Myocyte (in vitro differentiated cells): Measurements from ENCODE around the gene TMEM130. TPM values are rescaled to one million over a fixed set of nuclear protein-coding genes. Genes with fewer than 3 reads are reported as not detected.
A peak's percentile ranks its signal among the peaks of the same experiment; 100 is the strongest.

Source experiments
- DNase-seq: peaks from one replicate; pipeline ENCODE4 v3.0.0-alpha.2; 2012; ENCODE audit warnings: low read depth
- polyA plus RNA-seq: library from polyadenylated mRNA; unstranded; fragments of >200 nt; gene quantifications from one replicate; pipeline ENCODE4 v1.2.1, GENCODE V29; 2012; ENCODE audit warnings: missing spikeins
- total RNA-seq: library from RNA; depleted of rRNA; stranded (reverse); fragments of >200 nt; gene quantifications from 2 replicates; pipeline ENCODE4 v1.2.3, GENCODE V29; 2014

The TMEM130 gene, protein sequence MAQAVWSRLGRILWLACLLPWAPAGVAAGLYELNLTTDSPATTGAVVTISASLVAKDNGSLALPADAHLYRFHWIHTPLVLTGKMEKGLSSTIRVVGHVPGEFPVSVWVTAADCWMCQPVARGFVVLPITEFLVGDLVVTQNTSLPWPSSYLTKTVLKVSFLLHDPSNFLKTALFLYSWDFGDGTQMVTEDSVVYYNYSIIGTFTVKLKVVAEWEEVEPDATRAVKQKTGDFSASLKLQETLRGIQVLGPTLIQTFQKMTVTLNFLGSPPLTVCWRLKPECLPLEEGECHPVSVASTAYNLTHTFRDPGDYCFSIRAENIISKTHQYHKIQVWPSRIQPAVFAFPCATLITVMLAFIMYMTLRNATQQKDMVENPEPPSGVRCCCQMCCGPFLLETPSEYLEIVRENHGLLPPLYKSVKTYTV
- total RNA-seq: 0.05 TPM in 1 of 2 replicates, not detected in the other
- 11.4 TPM for polyA plus RNA-seq

DNA sequence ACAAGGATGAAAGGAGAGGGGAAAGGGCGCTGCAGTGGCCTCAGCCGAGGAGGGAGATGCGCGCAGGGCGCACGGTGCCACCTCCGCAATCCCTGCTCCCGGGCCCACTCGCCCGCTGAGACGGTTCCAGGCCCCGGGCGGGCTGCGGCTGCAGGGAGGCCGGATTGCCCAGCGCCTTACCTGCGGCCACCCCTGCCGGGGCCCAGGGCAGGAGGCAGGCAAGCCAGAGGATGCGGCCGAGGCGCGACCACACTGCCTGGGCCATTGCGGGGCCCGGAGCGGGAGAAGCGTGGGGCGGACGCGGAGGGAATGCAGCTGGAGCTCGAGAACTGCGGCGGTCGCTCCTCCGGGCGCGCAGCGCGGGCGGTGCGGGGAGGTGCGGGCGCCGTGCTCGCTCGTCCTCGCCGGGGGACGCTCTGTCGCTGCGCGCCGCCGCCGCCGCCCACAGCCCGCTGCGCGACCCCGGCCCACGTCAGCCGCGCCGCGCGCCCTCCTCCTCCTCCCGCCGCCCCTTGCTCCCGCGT, at the start of gene TMEM130:
TMEM130 (minus strand) TSS at position 418 of the 524 bp plus-strand sequence; CDS start at position 265, 153 bp downstream.
- DNase-seq: no peak

DNA sequence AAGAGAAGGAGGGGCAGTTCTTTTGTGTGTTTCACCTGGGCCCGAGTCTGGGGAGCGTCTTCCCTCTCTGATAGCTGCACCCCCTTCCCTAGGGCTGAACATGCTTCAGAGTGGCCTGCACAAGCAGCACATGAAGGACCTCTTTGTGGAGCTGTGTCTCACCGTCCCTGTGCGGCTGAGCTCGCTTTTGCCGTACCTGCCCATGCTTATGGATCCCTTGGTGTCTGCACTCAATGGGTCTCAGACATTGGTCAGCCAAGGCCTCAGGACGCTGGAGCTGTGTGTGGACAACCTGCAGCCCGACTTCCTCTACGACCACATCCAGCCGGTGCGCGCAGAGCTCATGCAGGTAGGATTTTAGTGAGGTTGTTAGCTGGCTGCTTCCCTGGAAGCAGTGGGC, 47.5 kb upstream of the TMEM130 start:
- DNase-seq: no peak

DNA sequence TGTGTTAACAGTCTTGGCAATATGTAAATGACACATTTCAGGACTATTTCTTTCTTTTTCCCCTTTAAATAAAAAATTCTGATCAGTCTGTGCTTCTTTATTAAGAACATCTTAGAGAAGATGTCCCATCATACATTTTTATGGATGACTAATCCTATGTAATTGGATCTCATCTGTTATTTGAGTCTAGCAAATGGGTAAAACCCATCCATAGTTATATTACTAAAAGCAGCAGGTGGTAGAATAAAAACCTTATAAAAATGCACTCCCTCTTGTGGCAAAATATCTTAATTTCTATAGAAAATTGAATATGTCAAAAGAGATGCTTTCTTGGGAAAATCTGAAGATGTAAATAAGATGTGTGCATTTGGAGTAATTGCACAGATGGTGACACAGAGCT, 43.8 kb upstream of the TMEM130 start:
- no peak for DNase-seq

DNA sequence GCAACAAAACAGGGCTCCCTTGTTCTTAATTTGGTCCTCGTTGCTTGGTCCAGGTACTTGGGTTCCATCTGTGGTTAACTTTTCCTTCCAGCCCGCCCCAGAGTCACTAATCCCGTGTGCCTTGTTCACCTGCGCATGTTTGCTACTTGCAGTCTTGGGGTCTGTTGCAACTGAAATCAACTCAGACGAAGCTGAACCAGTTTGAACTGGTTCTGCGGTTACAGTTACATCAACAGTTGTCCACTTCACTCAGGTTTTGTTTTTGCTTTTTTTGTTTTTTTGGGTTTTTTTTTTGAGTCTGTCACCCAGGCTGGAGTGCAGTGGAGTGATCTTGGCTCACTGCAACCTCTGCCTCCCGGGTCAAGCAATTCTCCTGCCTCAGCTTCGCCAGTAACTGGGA, 43.2 kb upstream of the TMEM130 start:
- DNase-seq: no peak

DNA sequence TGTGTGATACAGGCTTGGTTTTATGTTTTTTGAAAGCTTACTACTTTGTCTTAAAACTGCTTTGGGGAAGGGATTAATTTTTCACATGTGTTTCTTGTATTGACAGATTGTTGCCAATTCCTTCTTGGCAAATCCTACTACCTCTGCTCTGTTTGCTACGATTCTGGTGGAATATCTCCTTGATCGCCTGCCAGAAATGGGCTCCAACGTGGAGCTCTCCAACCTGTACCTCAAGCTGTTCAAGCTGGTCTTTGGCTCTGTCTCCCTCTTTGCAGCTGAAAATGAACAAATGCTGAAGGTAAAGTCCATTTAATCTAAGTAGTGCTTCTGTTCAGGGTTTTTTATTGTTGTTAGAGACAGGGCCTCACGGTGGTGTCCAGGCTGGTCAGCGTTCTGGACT, 42.1 kb upstream of the TMEM130 start:
- no peak for DNase-seq

DNA sequence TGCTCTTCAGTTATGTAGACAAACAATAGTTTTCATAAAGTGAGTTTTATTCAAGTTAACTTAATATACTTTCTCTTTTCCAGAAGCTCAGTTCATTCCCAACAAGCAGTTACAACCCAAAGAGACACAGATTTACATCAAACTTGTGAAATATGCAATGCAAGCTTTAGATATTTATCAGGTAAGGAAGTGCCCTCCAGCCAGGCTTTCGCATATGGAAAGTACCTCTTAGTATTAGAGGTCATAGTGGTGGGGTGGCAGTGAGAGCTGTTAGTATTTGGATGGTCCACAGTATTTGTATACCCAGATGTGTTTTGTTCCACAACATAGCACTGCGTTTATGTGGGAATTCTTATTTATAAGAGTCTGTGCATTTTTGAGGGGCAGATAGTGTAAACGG, 40.6 kb upstream of the TMEM130 start:
- no peak for DNase-seq

DNA sequence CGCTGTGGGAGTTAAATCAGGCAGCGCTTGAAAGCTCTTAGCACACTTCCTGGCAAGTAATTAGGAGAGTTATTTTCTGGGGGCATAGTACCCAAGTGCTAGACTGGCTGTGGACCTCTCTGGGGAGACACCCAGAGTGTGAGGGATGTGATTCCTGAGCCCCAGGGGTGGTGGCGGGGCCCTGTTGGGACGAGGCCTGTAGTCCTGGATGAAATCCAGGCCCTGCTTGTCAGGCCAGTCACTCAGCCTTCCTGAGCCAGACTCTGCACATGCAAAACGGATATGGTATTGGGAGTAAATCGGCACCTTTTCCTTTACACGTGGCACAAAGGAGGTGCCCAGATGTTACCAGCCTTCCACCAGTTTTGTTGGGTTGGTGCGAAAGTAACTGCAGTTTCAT, 39.7 kb upstream of the TMEM130 start:
- DNase-seq: no peak

DNA sequence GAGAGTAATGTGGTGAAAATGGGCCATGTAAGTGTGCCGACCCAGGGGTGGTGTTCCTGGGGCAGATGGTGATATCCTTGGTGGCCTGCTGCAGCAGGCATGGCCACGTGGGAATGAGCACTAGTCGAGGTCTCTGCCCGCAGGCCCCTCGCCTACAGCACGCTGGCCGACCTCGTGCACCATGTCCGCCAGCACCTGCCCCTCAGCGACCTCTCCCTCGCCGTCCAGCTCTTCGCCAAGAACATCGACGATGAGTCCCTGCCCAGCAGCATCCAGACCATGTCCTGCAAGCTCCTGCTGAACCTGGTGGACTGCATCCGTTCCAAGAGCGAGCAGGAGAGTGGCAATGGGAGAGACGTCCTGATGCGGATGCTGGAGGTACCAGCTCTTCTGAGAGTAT, 38.8 kb upstream of the TMEM130 start:
- no peak for DNase-seq

DNA sequence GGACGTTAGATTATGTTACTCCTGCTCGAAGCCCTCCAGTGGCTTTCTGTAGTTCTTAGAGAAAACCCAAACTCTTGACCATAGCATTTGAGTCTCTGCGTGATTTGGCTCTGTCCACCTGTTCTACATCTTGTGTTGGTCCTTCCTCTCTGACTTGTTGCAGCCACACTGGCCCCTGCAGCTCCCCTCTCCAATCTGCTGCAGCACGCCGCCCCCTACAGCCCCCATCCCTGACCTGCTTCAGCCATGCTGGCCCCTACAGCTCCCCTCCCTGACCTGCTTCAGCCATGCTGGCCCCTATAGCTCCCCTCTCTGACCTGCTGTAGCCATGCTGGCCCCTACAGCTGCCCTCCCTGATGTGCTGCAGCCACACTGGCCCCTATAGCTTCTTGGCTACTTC, 37.8 kb upstream of the TMEM130 start:
- no peak for DNase-seq

DNA sequence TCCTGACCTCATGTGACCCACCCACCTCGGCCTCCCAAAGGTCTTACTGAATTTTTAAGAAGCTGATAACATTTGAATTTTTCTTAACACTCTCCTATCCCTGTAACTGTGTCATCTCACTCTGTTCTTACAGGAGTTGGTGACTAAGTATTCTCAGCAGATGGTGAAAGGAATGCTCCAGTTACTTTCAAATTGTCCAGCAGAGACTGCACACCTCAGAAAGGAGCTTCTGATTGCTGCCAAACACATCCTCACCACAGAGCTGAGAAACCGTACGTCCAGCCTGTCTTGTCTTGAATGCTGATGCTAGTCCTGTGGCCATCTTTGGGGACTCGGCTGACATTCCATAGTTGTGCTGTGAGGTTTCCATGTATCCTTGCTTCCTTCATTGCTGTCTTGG, 33.4 kb upstream of the TMEM130 start:
- no peak for DNase-seq

DNA sequence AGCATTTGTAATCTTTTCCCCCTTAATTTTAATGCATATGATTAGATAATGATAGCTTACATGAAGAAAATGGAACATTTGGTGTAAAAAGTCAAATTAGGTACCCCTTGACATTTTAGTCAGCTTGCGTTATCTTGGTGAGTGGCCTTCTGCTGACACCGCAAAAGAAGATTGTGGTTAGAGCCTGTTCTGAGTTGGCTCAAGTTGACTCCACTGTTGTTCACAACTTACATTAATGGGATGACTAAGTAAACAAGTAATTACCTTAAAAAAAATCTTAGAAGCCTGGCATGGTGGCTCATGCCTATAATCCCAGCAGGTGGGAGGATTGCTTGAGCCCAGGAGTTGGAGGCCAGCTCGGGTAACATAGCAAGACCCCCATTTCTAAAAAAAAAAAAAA, 32.7 kb upstream of the TMEM130 start:
- DNase-seq: no peak

DNA sequence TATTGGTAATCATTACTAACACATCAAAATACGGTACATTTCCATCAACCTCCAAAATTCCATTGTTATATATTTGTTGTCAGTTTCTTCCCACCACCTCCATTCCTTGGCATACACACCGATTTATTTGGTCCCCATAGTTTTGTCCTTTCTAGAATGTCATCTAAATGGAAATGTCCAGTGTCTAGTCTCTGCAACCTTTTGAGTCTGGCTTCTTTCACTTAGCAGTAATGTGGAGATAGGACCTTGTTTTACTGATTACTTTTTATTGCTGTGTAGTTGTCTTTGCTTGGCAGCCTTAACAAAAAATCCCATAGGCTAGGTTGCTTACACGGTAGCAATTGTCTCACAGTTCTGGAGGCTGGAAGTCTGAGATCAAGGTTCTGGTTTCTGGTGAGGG, 31.0 kb upstream of the TMEM130 start:
- no peak for DNase-seq

DNA sequence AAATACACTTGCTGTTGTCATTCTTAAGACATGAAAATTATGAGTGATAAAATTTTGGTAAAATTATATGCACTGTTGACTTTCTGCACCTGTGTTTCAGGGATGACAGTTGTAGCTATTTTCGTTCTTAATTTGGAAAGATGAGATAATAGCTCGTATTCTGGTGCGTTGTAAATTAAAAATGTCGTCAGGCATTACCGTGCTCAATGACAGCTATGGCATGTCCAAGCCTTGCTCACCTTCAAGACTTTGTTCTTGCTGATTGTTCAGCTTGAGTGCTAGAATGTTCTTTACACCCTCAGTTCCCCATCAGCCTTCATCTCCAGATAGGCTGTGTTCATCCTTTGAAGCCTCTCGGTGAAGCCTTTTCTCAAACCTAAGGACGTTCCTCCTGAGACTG, 30.0 kb upstream of the TMEM130 start:
- DNase-seq: no peak

DNA sequence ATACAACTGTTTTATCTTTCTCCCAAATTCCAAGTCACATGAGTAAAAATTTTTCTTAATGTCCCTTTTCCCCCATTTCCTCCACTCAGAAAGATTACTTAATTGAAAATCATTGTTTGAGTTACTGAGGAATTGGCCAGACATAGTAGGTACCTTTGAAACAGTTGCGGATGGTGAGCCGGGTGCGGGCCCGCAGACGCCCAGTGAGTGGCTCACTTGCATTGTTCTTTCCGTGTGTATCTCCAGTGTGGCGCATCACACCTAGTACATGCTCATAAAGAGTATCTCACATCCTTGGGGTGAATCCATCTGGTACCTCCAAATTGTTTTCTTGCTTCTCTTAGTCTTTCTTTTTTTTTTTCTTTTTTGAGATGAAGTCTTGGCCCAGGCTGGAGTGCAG, 22.8 kb upstream of the TMEM130 start:
- no peak for DNase-seq

DNA sequence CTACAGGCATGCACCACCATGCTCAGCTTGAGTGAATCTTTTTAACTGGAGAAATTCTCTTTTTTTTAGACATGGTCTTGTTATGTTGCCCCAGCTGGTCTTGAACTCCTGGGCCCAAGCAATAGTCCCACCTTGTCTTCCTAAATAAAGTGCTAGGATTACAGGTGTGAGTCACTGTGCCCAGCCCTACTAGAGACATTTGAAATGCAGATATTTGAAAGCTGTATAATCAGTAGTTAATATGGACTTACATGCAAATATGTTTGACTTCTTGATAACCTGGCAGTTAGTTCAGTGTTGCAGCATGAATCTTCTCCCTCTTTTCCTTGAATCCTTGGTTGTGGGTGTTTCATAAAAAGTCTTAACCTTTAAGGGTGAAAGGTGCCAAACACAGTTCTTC, 17.2 kb upstream of the TMEM130 start:
- DNase-seq: no peak

DNA sequence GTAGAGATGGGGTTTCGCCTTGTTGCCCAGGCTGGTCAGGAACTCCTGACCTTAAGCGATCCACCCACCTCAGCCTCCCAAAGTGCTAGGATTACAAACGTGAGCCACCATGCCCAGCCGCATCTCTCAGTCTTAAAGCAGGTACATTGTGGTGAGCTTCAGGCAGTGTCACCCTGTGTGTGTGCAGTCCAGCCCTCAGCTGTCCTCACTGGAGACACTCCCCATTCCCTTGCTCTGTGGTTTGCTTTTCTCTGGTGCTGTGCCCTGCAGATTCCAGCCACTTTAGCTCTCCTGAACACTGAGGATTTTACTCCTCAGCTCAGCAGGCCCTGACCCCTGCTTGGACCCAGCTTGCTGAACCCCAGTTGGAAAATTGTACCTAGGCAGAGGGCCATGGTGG, 14.6 kb upstream of the TMEM130 start:
- DNase-seq: peak; percentile 90

DNA sequence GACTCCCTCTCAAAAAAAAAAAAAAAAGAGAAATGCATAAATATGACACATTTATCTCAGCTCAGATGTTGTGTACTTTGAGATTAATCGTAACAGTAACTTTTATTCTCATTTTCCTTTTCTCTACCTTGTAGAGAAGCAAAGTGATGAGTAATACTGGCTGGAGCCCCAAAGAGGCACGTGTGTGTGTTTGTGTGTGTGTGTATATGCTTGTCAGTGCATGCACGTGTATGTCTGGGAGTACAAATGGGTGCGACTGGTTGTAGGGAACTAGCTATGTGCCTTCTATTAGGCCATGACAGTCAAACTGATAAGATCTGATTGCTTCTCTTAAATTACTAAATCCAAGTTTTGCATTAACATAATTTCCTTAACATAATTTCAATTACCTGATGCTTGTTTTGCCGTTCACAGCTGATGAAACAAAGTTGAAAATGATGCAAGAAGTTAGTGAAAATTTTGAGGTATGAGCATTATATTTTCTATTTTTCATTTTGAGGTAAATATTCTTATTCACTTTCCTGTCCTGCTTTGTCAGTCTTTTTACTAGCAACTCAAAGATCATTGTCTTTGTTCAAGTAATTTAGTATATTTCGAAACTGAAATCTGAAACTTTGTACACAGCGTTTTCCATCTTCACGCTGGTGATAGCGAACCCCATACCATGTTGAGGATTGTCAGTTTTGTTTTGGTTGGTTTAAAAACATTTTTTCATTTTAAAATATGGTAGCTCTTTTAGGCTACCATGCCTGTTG, 11.9 kb upstream of the TMEM130 start:
- no peak for DNase-seq

DNA sequence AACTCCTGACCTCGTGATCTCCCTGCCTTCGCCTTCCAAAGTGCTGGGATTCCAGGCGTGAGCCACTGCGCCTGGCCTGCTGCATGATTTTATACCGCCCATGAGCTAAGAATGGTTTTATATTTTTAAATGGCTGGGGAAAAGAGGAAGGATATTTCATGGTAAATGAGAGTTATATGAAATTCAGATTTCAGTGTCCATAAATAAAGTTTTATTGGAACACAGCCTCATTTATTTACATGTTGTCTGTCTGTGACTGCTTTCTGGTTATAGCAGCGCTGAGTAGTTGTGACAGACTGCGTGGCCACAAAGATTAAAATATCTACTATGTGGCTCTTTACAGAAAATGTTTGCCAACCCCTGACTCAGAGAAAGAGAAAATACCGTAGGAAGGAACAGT, 10.7 kb upstream of the TMEM130 start:
- no peak for DNase-seq

DNA sequence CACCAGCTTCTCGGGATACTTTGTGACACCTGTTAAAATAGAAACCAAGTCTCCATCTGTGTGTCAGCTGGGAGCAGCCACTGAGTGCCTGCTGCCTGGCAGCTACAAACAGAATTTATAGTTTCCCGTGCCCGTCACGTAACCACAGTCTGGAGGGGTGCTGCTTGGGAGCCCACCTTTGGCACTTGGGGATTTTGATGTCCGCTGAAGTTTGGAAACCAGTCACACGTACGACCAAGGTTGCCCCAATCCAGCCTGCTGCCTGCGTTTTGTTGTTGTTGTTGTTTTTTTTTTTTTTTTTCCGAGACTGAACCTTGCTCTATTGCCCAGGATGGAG, 10.1 kb upstream of the TMEM130 start:
- no peak for DNase-seq

DNA sequence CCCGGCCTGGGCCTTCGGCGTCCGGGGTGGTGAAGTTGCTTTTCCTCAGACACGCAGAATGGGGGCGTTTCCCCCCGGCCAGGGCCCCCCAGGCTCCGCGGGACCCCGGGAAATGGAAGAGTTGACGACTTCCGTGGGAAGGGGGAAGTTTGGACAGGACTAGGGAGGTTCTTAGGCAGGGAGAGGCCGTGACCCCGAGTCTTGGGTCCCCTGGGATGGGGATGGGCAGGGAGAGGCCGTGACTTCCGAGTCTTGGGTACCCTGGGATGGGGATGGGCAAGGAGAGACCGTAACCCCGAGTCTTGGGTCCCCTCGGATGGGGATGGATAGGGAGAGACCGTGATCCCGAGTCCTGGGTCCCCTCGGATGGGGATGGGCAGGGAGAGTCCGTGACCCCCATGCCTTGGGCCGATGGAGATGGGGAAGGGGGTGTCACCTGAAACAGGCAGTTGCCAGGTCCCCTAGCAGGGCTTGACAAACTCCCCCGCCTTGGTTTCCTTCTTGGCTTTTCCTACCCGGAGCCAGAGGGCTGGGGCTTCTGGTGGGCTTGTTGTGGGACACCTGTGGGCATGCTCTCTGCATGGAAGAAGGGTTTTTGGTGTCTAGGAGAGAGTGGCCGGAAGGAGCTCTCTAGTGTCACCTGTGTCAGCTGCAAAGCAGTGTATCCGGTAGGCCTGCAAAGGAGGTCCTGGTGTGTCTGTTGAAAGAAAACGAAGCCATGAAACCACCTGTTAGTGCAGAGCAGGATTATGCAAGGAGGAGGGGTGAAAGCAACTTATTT, 9.6 kb upstream of the TMEM130 start:
- DNase-seq: peak; percentile 88

DNA sequence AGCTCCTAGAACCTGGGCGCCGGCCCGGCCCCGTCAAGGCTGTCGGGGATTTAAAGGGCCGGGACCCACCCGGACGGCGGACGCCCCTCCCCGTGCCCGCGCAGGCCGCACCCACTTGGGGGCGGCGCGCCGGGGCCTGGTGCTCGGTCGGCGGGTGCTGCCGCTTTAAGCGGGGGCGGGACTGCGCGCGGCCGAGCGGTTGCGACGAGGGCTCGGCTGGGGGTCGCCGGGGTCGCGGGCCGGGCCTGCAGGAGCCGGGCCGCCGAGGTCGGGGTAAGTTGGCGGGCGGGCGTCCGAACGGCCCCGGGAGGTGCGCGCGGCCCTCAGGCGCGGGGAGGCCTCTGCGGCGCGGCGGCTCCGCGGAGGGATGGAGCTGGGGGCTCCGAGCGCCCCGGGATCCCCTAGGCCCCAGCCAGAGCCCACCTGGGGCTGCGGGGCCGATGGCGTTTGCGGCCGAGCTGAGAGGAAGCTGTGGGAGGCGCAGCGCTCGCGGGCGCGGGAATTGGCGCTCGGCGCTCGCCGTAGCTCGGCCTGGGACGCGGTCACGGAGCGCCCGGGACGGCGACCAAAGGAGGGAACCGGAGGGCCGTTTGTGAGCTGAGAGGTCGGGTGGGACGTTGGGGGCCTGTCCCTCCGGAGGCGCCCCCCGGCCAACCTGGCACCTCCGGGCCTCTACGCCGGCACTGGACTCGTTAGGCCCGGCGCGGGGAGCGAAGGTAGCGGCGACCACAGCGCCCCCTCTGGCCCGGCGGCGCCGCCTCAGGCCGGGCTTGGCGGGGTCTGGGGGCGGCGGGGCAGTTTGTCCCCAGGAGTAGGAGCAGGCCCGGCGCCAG, 8.8 kb upstream of the TMEM130 start, which contains the start of gene TRRAP:
TRRAP (plus strand) TSS at position 168 of the 833 bp plus-strand sequence. CDS start 2,619 bp downstream, outside the sequence.
- peak; percentile 83 for DNase-seq
